ENCODE measurements around the gene ADGRL2.

GRCh38 chr1:81802707-81803430 lies 2.1 kb downstream of the ADGRL2 start:
- TF ChIP-seq ZNF639 (CRISPR knock-in tag; conservative IDR thresholded peaks at IDR 0.05 in 1 of 2, IDR thresholded peaks at IDR 0.05 in 1 of 2) (no peak), KDM1A (IDR thresholded peaks at IDR 0.05) (no peak), NR2C2 (CRISPR knock-in tag; IDR thresholded peaks at IDR 0.05) (no peak), NR2C2 (tag; IDR thresholded peaks at IDR 0.05) (no peak), CTCF (IDR thresholded peaks at IDR 0.05 in 2 of 3, conservative IDR thresholded peaks at IDR 0.05 in 1 of 3; ENCODE audit: insufficient read depth in 2 of 3, low read depth in 1 of 3, low read length in 3 of 3) (no peak), SRSF7 (optimal IDR thresholded peaks at IDR 0.05; ENCODE audit: low read depth, low read length) (no peak), CREB1 (IDR thresholded peaks at IDR 0.05) (no peak), CREB1 (CRISPR knock-in tag; IDR thresholded peaks at IDR 0.05) (no peak), ZBTB2 (IDR thresholded peaks at IDR 0.05) (no peak), ZNF785 (CRISPR knock-in tag; IDR thresholded peaks at IDR 0.05) (no peak), POLR2A (conservative IDR thresholded peaks at IDR 0.05) (no peak)
